B cell (primary cell): ENCODE measurements around the gene FSTL5.

Experiments
- EZH2 ChIP-seq: IDR thresholded peaks from 2 replicates; pipeline ENCODE4 v1.6.1; 2012; ENCODE audit warnings: borderline replicate concordance, low read depth, mild to moderate bottlenecking, moderate library complexity, low read length; ENCODE audit not compliant: insufficient read depth, poor library complexity, severe bottlenecking
- TF ChIP-seq, protein P1 (sequence below): fragments of 200-600 bp; IDR thresholded peaks from one replicate; pipeline ENCODE4 v1.8.0; 2022; ENCODE audit warnings: antibody characterized with exemption, mild to moderate bottlenecking

- TF ChIP-seq, protein P1, sequence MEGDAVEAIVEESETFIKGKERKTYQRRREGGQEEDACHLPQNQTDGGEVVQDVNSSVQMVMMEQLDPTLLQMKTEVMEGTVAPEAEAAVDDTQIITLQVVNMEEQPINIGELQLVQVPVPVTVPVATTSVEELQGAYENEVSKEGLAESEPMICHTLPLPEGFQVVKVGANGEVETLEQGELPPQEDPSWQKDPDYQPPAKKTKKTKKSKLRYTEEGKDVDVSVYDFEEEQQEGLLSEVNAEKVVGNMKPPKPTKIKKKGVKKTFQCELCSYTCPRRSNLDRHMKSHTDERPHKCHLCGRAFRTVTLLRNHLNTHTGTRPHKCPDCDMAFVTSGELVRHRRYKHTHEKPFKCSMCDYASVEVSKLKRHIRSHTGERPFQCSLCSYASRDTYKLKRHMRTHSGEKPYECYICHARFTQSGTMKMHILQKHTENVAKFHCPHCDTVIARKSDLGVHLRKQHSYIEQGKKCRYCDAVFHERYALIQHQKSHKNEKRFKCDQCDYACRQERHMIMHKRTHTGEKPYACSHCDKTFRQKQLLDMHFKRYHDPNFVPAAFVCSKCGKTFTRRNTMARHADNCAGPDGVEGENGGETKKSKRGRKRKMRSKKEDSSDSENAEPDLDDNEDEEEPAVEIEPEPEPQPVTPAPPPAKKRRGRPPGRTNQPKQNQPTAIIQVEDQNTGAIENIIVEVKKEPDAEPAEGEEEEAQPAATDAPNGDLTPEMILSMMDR, result no peak
- no peak for TF ChIP-seq EZH2
Observed at GRCh38 chr4:161583549-161583948, 580.3 kb downstream of the FSTL5 start.
